ENCODE measurements around the gene PHEX.

DNA sequence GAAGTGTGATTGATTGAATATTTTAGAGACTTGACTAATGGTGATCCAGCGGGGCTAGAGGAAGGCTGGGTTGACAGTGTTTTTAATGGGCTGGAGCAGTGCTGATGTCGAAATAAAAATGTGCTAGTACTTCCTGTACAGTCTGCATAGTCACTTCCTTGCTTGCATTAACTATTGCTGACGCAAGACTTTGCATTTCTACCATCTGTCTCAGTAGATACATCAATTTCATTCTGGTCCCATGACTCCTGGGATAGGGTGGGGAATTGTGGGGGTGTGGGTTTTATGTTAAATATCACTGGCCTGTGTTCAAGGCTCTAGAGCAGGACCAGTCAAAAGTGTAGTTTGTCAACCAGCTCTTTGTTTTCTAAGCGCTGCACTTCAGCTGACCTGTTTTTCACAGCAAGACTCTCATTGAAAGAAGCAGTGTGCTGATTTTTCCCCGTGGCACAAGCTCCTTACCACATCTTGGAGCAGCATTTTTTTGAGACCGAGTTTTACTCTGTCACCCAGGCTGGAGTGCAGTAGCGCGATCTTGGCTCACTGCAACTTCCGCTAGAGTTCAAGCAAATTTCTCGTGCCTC is 35.2 kb upstream of the PHEX start:
- TF ChIP-seq, protein P1, sequence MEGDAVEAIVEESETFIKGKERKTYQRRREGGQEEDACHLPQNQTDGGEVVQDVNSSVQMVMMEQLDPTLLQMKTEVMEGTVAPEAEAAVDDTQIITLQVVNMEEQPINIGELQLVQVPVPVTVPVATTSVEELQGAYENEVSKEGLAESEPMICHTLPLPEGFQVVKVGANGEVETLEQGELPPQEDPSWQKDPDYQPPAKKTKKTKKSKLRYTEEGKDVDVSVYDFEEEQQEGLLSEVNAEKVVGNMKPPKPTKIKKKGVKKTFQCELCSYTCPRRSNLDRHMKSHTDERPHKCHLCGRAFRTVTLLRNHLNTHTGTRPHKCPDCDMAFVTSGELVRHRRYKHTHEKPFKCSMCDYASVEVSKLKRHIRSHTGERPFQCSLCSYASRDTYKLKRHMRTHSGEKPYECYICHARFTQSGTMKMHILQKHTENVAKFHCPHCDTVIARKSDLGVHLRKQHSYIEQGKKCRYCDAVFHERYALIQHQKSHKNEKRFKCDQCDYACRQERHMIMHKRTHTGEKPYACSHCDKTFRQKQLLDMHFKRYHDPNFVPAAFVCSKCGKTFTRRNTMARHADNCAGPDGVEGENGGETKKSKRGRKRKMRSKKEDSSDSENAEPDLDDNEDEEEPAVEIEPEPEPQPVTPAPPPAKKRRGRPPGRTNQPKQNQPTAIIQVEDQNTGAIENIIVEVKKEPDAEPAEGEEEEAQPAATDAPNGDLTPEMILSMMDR (IDR thresholded peaks at IDR 0.05): no peak
- TF ChIP-seq ZFX (IDR thresholded peaks at IDR 0.05; ENCODE audit: borderline replicate concordance): no peak
